ENCODE measurements around the gene DDX59.

The DDX59 gene

DNA sequence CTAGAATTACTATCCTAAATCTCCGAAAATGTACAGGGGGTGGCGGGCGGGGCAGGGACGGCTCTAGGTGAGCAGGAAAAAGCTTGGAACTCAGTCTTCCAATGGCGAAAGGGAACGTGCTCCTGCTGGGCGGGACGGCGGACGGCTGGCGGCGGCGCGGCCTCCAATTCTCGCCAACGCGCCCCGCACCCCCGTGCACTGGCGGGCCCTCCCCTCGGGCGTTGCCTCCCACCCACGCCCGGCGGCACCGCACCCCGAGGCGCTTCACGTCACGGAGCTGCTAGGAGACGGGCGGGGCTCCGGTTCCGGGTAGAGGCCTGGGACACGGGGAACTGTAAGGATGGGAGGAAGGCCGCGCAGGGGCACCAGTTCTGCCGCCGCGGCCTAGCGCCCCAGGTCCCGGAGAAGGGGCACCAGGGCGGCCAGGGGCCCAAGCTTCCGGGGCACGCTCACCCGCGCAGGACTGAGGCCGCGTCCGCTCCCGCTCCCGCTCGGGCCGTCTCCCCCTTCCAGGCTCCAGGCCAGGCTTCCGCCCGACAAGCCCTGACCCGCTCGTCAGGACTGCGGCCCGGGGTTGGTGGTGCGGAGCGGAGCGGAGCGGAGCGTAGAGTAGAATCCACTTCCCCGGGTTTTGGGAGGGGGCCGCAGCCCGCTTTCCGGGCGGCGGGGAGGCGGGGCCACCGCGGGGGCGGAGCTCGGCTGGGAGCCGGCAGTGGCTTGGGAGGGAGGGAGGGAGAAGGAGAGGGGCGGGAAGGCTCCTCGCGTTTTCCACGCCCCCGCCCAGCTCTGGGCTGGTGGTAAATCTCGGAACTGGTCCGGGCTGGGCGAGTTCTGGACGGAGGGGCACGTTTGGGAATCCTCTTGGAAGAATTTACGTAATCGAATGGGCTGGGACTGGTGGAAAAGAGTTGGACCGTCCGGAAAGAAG lies at the start of gene DDX59:
TSS of gene DDX59 (minus strand) at position 594 of the 928 bp plus-strand sequence. CDS start 3,167 bp downstream, outside the sequence.
- peak; percentile 94 to 95 for DNase-seq

DNA sequence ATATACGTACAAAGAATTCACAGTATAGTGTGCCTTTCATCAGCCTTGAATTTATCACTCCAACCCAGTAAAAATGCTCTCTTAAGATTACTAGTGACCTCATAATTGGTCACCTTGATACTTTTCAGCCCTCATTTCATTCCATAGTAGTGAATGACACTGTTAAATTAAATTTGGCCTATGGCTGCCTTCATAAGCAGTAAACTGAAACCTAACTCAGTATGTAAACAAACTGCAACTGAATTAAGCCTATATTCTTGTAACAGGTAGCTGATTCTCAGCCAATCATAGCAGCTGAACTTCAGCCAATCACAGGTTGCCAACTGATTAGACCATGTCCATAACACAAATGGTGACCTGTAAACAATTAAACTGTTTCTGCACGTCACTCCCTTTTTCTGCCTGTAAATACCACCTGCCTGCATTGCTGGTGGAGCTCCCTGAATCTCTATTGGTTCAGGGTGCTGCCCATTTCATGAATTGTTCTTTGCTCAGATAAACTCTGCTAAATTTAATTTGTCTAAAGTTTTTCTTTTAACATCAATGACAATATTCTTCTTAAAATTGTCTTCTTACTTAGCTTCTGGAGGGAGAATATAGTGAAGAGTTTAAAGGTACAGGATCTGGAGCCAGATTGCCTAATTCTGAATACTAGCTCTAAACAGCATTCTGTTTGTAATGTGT lies 44.9 kb upstream of the DDX59 start:
- DNase-seq = no peak

DNA sequence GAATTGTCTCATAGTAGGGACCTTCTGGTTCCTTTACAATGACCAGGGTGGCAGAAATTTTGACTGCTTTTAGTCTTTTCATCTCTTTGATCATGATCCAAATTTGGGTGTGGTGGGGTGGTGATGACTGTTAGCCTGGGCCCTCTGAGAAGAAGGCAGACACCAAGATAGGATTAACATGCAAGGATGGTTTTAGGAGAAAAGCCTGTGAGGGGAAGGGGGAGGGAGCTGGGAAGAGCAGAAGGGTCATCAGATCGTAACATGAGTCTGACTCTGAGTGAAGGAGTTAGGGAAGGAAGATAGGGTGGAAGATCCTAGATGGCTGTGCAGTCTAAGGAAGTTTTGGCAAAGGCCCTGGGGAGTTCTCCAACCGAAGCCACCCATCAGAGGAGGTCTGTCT lies 40.5 kb upstream of the DDX59 start:
- no peak for DNase-seq

DNA sequence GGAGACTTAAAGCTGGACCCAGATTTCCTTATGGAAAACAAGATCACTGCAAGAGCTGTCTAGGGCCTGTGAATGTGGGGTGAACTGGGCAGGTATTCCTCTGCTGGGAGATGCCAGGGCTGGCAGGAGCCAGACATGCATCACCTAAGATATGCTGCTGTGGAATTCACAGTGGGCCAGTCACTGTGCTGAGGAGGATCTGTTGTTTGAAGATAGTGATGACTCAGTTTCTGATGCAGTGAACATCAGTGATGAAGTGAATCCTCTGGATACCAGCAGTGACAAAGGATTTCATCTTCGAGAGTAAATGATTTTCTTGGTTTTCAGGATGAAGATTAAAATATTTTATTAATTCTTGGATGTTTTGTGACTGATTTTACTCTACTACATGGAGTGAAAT lies 39.1 kb upstream of the DDX59 start:
- DNase-seq = no peak

DNA sequence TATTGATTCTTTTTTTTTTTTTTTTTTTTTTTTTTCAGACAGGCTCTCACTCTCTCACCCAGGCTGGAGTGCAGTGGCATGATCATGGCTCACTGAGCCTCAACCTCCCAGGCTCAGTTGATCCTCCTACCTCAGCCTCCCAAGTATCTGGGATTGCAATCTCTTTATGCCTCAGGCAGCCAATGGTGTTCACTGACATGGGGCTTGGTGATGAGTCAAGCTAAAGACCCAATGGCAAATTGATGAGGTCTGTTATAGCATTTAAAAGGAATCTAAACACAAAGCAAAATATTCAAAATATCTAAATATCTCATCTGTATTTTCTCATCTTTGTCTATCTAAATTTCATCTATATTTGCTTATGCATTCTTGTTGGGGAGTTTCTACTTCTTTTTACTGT lies 38.5 kb upstream of the DDX59 start:
- no peak for DNase-seq

DNA sequence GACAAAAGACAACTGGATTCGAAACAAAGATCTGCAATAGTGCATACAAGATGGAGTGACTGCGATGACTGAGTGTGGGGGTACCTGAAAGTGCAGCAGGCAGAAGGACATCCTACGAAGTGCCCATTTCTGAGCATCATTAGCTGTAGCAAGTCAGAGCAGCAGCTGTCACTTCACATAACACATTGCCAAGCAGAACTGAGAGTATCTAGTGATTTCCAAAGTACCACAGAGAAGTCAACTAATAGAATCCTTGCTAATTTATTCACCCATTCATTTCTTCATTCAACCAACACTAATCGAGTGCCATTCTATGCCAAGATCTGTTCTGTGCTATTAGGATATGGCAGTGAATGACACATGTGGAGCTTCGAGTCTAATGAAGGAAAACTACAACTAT lies 37.4 kb upstream of the DDX59 start:
- DNase-seq = no peak

DNA sequence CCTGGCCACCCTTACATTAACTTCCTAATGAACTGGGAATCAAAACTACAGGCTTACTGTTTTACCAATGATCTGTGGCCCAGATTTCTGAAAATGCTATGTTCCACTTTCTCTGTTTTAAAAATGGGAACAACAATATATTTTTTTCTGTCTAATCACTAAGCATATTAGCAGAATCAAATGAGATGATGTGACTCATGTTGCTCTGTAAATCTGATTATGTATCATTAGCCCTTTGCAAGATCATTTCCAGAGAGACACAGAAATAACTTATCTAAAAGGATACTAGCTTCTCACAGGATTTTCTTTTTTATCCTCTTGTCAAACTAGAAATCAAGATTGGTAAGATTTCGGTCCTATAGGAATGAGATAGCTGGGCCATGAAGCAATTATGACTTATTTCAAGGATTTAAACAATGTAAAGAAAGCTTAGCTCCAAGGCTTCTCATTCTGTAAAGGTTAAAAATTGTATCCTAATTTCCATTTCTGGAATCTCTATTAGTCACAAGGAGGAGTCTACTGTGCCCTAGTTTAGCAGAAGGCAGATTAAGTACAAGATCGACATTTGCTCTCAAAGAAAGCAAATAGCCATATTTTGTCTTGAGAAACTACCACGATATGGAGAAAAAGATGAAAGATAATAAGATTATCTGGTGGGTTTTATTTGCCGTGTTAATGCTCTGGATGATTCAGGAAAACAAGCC lies 36.6 kb upstream of the DDX59 start:
- DNase-seq = no peak

DNA sequence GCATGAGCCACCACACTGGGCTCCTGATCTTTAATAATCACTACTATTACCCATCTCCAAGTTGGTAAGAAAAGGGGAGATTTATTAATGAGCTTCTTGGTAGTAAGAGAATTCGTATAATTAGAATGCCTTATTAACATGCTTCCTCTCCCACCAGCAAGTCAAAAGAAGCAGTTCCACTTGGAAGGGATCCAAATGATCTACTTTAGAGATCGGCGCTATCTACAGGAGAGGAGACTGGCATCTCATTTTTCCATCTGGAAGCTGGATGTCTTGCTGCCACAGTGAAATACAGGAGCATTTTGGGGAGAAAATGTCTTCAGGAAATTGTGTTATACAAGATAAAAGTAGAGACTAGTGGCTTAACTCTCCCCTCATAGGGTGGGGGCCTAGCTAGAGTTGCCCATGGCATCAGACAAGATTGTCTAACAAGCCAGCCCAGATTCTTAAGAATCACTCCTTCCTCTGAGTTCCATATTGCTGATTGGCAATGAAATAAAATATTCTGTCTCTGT lies 35.3 kb upstream of the DDX59 start:
- no peak for DNase-seq

DNA sequence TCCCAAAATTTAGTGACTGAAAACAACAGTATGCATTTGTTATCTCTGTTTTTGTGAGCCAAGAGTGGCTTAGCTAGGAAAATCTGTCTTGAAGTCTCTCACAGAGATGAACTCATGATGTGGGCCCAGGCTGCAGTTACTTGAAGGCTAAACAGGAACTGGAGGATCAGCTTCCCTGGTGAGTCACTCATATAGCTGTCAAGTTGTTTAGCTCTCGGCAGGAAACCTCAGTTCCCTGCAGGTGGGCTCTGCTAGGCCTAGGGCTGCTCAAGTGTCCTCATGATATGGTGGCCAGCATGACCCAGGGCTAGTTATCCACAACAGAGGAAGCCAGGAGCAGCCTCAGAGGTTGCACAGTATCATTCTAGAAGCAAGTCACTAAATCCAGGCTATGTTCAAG lies 30.2 kb upstream of the DDX59 start:
- DNase-seq = no peak

DNA sequence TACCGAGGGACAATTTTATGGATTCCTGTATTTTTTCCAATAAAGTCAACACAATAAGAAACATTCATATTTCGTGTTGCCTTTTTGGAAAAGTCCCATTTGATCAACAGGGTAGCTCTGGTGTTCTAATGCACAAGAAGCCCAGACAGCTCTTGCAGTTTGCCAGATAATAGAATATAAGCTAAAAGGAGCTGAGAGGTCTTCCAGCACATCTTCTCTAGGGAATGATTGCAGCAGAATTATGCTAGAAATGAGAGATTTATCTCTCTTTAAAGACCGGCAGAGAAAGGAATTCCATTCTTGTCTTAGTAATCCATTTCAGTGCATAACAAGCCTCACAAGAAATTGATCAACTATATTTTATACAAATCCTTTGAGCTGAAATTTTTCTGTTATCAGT lies 25.0 kb upstream of the DDX59 start:
- DNase-seq = no peak

DNA sequence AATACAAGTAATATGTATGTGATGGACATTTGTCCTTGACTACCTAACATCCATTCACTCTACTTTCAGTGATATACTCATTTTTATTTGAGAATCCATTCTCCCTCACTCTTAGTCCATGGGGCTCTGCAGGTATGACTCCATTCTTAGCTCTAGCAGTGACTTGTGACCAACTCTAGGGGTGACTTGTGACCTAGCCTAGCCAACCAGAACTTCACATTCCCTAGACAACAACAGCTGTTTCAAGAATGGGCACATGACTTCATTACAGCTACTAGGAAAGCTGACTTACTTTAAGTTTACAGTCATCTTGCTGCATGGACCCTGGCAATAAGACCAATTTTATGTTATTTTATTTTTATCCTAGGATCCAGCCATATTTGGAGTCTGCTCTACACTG lies 23.6 kb upstream of the DDX59 start:
- no peak for DNase-seq

DNA sequence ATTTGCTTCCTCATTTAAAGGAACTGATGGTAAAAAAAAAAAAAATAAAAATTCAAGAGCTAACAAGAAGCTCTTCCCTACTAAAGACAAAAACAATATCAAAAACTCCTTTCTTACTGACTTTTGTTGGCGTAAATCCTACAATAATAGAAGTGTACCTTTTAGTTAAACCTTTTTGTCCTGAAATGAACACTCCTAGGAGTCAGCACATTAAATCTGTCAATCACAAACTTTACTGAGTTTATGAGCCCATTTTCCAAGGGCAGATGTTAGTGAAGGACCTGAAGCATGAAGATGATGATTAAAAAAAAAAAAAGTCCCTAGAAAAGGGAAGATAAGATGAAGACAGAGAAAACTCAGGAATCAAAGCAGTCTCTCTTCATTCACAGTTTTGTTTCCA lies 22.6 kb upstream of the DDX59 start:
- no peak for DNase-seq

DNA sequence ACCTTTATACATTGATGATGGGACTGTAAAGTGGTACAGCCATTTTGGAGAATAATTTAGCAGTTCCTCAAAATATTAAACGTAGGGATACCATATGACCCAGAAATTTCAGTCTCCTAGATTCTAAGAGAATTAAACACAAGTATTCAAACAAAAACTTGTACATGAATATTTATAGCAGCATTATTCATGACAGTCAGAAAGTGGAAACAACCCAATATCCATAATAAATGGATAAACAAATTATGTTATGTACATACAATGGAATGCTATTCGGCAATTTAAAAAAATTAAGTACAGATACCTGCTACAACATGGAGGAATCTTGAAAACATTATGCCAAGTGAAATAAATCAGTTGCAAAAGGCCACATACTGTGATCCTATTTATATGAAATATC lies 16.9 kb upstream of the DDX59 start:
- no peak for DNase-seq

DNA sequence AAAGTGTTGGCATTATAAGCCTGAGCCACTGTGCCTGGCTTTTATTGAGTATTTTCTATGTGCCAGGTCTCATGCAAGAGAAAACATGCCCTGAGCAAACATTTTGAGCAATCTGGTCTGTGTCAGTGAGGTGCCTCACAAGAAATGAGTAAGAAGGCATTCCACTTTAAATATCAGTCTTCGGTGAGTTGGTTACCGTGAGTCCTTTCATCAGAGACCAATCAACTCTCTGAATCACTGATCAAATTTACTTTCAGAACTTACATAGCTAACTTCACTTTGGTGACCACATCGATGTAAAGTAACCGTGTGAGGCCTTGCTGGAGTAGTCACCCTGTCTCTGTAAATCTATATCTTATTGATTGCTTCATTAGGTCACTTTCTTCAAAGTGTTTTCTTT lies 14.3 kb upstream of the DDX59 start:
- DNase-seq = no peak

DNA sequence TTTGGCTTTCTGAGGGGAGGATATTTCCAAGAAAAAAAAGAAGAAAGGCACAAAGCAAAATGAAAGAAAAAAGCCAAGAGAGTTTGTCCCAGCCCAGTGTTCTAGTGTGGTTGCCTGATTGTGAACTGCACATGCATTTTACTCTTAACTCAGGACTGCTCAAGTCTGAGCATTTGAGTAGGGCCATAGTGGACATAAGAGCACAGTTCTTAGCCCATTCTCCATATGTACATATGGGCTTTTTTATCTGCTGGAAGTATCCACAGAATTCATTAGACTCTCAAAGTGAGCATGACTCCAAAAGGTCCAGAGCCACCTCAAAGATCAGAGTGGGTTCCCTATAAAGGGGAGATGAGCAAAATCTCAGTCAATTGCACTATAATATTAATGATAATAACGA lies 13.6 kb upstream of the DDX59 start:
- no peak for DNase-seq

DNA sequence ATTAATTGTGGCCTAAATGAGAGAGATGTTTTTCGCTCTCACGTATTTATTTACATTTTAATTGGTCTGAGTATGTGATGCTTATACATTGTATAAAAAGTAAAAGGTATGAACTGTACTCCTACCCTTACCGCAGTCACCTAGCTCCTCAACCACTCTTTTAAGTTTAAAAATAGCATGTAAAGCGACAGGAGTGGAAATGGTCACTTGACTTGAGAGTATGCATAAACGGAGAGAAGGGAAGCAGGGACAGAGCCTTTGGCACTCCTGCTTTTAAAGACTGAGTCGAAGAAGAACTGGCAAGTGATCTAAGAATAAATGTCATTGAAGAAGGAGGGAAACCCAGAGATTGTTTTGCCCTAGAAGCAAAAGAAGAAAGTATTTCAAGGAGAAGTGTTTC lies 11.5 kb upstream of the DDX59 start:
- no peak for DNase-seq

DNA sequence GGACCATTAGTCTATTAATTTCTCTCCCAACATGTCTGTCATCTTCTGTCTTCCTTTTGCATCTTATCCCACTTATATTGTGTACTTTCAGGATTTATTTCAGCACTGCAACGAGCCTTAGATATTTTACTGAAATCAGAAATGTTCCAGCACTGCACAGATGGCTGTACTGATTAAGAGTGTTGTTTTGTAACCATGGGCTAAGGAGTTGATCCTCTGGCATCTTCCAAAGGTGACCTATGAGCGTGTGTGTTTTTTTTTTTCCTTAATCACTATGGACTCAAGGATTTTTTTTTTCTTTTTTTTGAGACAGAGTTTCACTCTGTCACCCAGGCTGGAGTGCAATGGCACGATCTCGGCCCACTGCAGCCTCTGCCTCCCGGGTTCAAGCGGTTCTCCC lies 7.1 kb upstream of the DDX59 start:
- DNase-seq = no peak

DNA sequence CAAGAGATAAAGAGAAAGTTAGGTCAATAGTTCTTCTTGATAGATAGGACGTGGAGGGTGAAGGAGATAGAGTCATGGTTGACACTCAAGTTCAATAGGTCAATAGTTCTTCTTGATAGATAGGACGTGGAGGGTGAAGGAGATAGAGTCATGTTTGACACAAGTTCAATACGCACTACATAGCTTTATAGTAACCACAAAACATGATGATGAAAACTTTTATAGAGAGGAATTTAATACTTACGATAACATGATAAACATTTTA lies 5.8 kb upstream of the DDX59 start:
- no peak for DNase-seq

DNA sequence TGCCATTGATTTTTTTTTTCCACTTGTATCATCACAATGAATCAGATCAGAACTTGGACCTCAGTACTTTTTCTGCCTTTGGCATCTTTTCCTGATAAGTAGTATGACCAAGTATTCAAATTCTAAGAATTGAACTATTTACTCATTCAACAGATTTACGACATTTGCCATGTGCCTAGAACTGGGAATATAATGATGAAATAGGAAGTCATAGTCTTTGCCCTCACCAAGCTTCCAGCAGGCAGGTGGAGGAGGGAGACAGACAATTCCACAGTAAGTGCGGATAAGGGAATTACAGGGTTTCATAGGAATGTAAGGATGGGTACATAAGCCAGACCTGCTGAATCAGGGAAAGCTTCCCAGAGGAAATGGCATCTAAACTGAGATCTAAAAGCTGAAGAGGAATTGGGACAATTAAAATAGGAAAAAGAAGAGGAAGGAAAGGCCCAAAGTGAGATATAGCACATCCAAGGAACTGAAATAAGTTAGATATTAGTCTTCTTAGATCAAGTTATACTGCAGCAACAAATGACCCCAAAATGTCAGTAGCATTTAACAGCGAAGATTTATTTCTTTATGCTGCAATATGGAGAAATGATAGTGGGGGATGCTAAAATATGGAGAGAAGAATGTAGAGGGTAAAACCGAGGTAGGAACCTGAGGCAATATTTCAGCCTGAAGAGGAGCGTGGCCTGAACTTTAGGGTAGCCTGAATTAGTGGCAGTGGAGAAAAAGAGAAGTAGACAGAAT lies 5.3 kb upstream of the DDX59 start:
- DNase-seq = no peak

DNA sequence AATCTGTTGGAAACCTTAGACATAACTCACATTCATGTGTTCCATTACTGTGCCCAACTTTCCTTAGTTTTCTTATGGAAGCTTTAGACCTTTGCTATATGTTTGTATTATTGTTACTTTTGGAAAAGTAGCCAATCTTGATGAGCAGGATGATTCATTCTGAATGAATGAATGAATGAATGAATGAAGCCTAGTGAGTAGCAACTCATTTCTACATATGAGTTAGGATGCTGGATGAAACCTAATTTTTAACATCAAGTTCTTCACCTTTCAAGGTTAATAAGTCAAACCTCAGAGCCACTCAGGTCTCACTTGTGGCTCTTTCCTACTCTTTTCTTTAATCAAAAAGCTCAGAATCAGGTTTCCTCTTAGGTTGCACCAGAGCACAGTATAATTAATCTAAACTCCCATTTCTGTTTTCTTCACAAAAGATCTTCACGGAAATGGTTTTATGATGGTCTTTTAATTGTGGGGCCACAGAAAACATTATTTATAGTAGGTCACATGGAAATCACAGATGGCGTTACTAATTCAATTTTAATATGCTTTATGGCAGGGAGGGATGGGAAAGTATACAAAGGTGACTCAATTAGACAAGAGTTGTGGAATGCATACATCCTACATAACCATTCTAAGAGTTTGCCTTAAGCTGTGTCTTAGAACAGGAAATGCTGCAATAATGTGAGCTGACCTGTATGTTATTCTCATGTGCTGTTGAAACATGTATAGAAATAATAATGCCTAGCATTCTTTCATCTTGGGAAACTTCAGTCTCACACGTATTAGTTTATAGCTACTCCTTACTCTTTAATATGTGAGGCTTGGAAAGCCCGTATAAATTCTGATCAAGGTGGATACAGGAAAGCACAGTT lies 4.5 kb upstream of the DDX59 start:
- DNase-seq = no peak

DNA sequence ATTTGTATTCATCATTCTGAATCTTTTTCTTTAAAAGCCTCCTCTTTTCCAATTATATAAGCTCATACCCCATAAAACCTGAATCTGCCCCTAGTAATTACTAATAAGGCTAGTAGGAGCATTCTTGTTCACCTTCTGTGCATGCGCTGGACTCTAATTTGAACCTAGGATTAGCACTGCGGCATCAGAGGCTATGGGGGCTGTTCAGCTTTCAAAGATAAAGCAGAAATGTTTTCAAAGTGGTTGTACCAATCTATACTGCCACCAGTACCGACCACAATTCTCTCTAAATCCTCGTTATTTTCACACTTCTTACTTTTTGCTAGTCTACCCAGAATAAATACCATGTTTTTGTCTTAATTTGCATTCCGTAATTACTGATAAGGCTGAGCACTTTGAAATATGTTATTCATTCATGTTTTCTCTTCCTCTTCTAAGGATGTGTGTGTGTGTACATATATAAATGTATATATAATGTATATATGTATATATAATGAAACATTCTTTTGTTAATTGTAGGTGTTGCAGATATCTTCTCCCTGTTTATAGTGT lies 1.6 kb upstream of the DDX59 start:
- DNase-seq = no peak

All from activated CD4-positive, alpha-beta T cell treated with anti-CD3 and anti-CD28 coated beads, Interleukin-2, amount 50 U/mL, for 48 hours (primary cell).